K562 (cell line): ENCODE measurements around the gene ATG4D. TPM values are rescaled to one million over a fixed set of nuclear protein-coding genes. Genes with fewer than 3 reads are reported as not detected.

Source experiments
- AFF4 ChIP-seq: sonication (generic); formaldehyde crosslinking; IDR thresholded peaks from 2 replicates; pipeline ENCODE4 v1.8.0; 2023; ENCODE audit warnings: mild to moderate bottlenecking, missing genetic modification reagents
- ARID1B ChIP-seq: fragments of 450-650 bp; IDR thresholded peaks from 2 replicates; pipeline ENCODE4 v1.6.1; 2016; ENCODE audit warnings: antibody characterized with exemption, mild to moderate bottlenecking, inconsistent platforms
- BRF2 ChIP-seq: IDR thresholded peaks from 3 replicates; pipeline ENCODE4 v1.6.1; 2011; ENCODE audit warnings: borderline replicate concordance, mild to moderate bottlenecking; ENCODE audit not compliant: insufficient read length, insufficient read depth
- CC2D1A ChIP-seq: fragments of 450-650 bp; IDR thresholded peaks from 2 replicates; pipeline ENCODE4 v1.6.1; 2017; ENCODE audit warnings: mild to moderate bottlenecking
- CTCFL ChIP-seq: IDR thresholded peaks from 2 replicates; pipeline ENCODE4 v1.6.1; 2011; ENCODE audit warnings: borderline replicate concordance, low read depth, mild to moderate bottlenecking, moderate library complexity, low read length; ENCODE audit not compliant: insufficient read depth, poor library complexity, severe bottlenecking
- HNRNPUL1 ChIP-seq: fragments of 200-400 bp; formaldehyde crosslinking; IDR thresholded peaks from 2 replicates; pipeline ENCODE4 v1.6.1; 2017; ENCODE audit warnings: low read length
- ILF3 ChIP-seq: fragments of 450-650 bp; IDR thresholded peaks from 2 replicates; pipeline ENCODE4 v1.6.1; 2018; ENCODE audit warnings: antibody characterized with exemption, mild to moderate bottlenecking, moderate library complexity, borderline replicate concordance
- MEIS2 ChIP-seq: fragments of 450-650 bp; IDR thresholded peaks from 2 replicates; pipeline ENCODE4 v1.6.1; 2014; ENCODE audit warnings: mild to moderate bottlenecking; ENCODE audit not compliant: partially characterized antibody
- MNT ChIP-seq, 2 experiments: fragments of 450-650 bp; conservative IDR thresholded peaks; 2 replicates each; pipeline ENCODE4 v1.6.1; 2017; ENCODE audit warnings: mild to moderate bottlenecking in 2 of 2, moderate library complexity in 2 of 2
- STAT5A ChIP-seq: IDR thresholded peaks from 2 replicates; pipeline ENCODE4 v1.6.1; 2012; ENCODE audit warnings: low read length, inconsistent platforms, borderline replicate concordance
- STAT5B ChIP-seq: fragments of 250-450 bp; sonication (Bioruptor Pico); IDR thresholded peaks from 2 replicates; pipeline ENCODE4 v1.8.0; 2021; ENCODE audit warnings: mild to moderate bottlenecking, inconsistent platforms
- TCF15 ChIP-seq: fragments of 250-450 bp; sonication (Bioruptor Pico); IDR thresholded peaks from 2 replicates; pipeline ENCODE4 v1.8.0; 2022; ENCODE audit warnings: moderate library complexity, mild to moderate bottlenecking, inconsistent platforms
- TEAD2 ChIP-seq: fragments of 450-650 bp; IDR thresholded peaks from 2 replicates; pipeline ENCODE4 v1.6.1; 2016; ENCODE audit warnings: missing genetic modification characterization, control low read depth, missing compliant biosample characterization
- USF1 ChIP-seq: sonication (generic); formaldehyde crosslinking; IDR thresholded peaks from 2 replicates; pipeline ENCODE4 v1.9.0; 2022; ENCODE audit warnings: mild to moderate bottlenecking, missing genetic modification reagents
- ZFP91 ChIP-seq: sonication (generic); formaldehyde crosslinking; IDR thresholded peaks from 2 replicates; pipeline ENCODE4 v1.8.0; 2022; ENCODE audit warnings: mild to moderate bottlenecking, missing genetic modification reagents
- ZNF239 ChIP-seq: fragments of 250-450 bp; sonication (Bioruptor Pico); IDR thresholded peaks from 2 replicates; pipeline ENCODE4 v1.4.0; 2020; ENCODE audit warnings: mild to moderate bottlenecking
- polyA plus RNA-seq, 8 experiments: library from polyadenylated mRNA; depleted of rRNA in 4 of 8; stranded (reverse) in 5 of 8; unstranded in 3 of 8; fragments of >200 nt; fragmentation: Nextera tagmentation in 2 of 8; fragmentation: Illumina TruSeq in 1 of 8; extraction: Ambion mirVana in 2 of 8; extraction: Trizol in 1 of 8; gene quantifications; 2 replicates each; pipeline versions ENCODE4 v1.2.1 to v1.2.3, GENCODE V29; 2011 to 2014; ENCODE audit warnings: inconsistent platforms in 1 of 8, missing spikeins in 1 of 8
- total RNA-seq, 7 experiments: library from RNA; depleted of rRNA in 6 of 7; stranded (reverse); fragments of >200 nt in 6 of 7; fragmentation: Illumina TruSeq in 2 of 7; extraction: Trizol in 2 of 7; gene quantifications; 2 replicates each; pipeline versions ENCODE4 v1.2.1 to v1.2.3, GENCODE V29; 2011 to 2021; ENCODE audit warnings: low replicate concordance in 1 of 7

ATG4D gene
- total and polyA plus RNA-seq, 9 of the 15 experiments (the other 6 are each of a cell fraction or from before 2014, with no cell fraction given) = 0.51 to 66.1 (median 22.9) TPM

- TF ChIP-seq MNT (conservative IDR thresholded peaks at IDR 0.05) (peak; percentile 76 to 81), STAT5B (CRISPR knock-in tag) (no peak), TCF15 (CRISPR knock-in tag) (no peak), USF1 (CRISPR knock-in tag) (peak; percentile 66), CC2D1A (no peak), BRF2 (no peak), ZNF239 (CRISPR knock-in tag) (no peak), ZFP91 (CRISPR knock-in tag) (no peak), AFF4 (no peak), ARID1B (0 out of 2 replicates have a peak, but pooled peaks have one; percentile 39), MEIS2 (no peak), TEAD2 (tag) (no peak), ILF3 (no peak), HNRNPUL1 (no peak), CTCFL (peak; percentile 89), STAT5A (no peak)
These were observed 21.4 kb downstream of the ATG4D start (continued) for GRCh38 chr19:10565028-10565566.
